HL-60 (cell line): ENCODE data around the gene SARDH.

Source experiments
- CTCF ChIP-seq: IDR thresholded peaks from one replicate; pipeline ENCODE4 v1.5.1; 2011; ENCODE audit warnings: low read length, control low read depth, inconsistent platforms; ENCODE audit not compliant: insufficient read depth
- POLR2AphosphoS5 ChIP-seq: IDR thresholded peaks from 2 replicates; pipeline ENCODE4 v1.6.1; 2012; ENCODE audit warnings: low read depth
- REST ChIP-seq: IDR thresholded peaks from 2 replicates; pipeline ENCODE4 v1.6.1; 2012; ENCODE audit warnings: low read depth; ENCODE audit not compliant: insufficient replicate concordance
- SPI1 ChIP-seq: IDR thresholded peaks from 2 replicates; pipeline ENCODE4 v1.6.1; 2012; ENCODE audit warnings: low read depth, mild to moderate bottlenecking, borderline replicate concordance

GRCh38 chr9:133653638-133654037 is 84.5 kb downstream of the SARDH start:
- no peak for TF ChIP-seq CTCF
- TF ChIP-seq SPI1, result no peak
- TF ChIP-seq POLR2AphosphoS5, result no peak
- no peak for TF ChIP-seq REST
